Measurements from ENCODE around the gene RASGRP3. TPM values are rescaled to one million over a fixed set of nuclear protein-coding genes. Genes with fewer than 3 reads are reported as not detected.

The RASGRP3 gene
- total RNA-seq, 2 experiments from 2014 or later: 11.8 to 13.7 TPM

- Mint-ChIP-seq H3K4me3 (no peak overlapping the region), H3K27me3 (no peaks in the 10 kb centered on the region), H3K4me1 (peaks cover 12% of the 10 kb centered on the region), H3K27ac (peak overlapping the region; percentile 41), H3K36me3 (ENCODE audit: low read depth) (peaks cover 32% of the 10 kb centered on the region), H3K9me3 (no peaks in the 10 kb centered on the region)
- no peak for DNase-seq
- POLR2A ChIA-PET: no interaction called here
- CTCF ChIA-PET: interaction anchor here (0.9 kb wide), 1 partner anchor 50 kb away, joined by 3 read pairs; the partner anchor contains the start of gene RASGRP3
Observed at GRCh38 chr2:33526132-33526531, 49.7 kb downstream of the RASGRP3 start.

GRCh38 chr2:33526921-33527320 is 50.5 kb downstream of the RASGRP3 start:
- Mint-ChIP-seq H3K4me3 (no peak overlapping the region), H3K4me1 (peaks cover 12% of the 10 kb centered on the region), H3K9me3 (no peaks in the 10 kb centered on the region), H3K27ac (no peak overlapping the region), H3K36me3 (ENCODE audit: low read depth) (peaks cover 36% of the 10 kb centered on the region), H3K27me3 (no peaks in the 10 kb centered on the region)
- CTCF ChIA-PET: no interaction called here
- POLR2A ChIA-PET: no interaction called here
- no peak for DNase-seq

GRCh38 chr2:33528441-33528950 is 52.0 kb downstream of the RASGRP3 start:
- Mint-ChIP-seq H3K36me3 (ENCODE audit: low read depth) (peaks cover 35% of the 10 kb centered on the region), H3K9me3 (no peaks in the 10 kb centered on the region), H3K27me3 (no peaks in the 10 kb centered on the region), H3K4me3 (no peak overlapping the region), H3K27ac (no peak overlapping the region), H3K4me1 (peaks cover 12% of the 10 kb centered on the region)
- no peak for DNase-seq
- POLR2A ChIA-PET: no interaction called here
- CTCF ChIA-PET: no interaction called here

- ChIA-PET CTCF (interaction anchor here (0.8 to 1.3 kb wide), 2 partner anchors 9 to 20 kb away, joined by 3 to 4 read pairs; no protein-coding TSS in a partner anchor), POLR2A (no interaction called here)
- Mint-ChIP-seq H3K4me3 (no peak overlapping the region), H3K9me3 (no peaks in the 10 kb centered on the region), H3K27me3 (no peaks in the 10 kb centered on the region), H3K36me3 (ENCODE audit: low read depth) (peaks cover 30% of the 10 kb centered on the region), H3K4me1 (peaks cover 12% of the 10 kb centered on the region), H3K27ac (no peak overlapping the region)
- no peak for DNase-seq
Observed at GRCh38 chr2:33529771-33530481, 53.5 kb downstream of the RASGRP3 start.

GRCh38 chr2:33530690-33531548 is 54.5 kb downstream of the RASGRP3 start:
- Mint-ChIP-seq H3K4me1 (peaks cover 11% of the 10 kb centered on the region), H3K27me3 (no peaks in the 10 kb centered on the region), H3K36me3 (ENCODE audit: low read depth) (peaks cover 32% of the 10 kb centered on the region), H3K4me3 (no peak overlapping the region), H3K9me3 (no peaks in the 10 kb centered on the region), H3K27ac (no peak overlapping the region)
- ChIA-PET POLR2A (no interaction called here), CTCF (interaction anchor here (0.7 kb wide), 1 partner anchor 55 kb away, joined by 3 read pairs; no protein-coding TSS in a partner anchor)
- DNase-seq: no peak

- Mint-ChIP-seq H3K27ac (no peak overlapping the region), H3K4me1 (peaks cover 4% of the 10 kb centered on the region), H3K9me3 (no peaks in the 10 kb centered on the region), H3K36me3 (ENCODE audit: low read depth) (peaks cover 35% of the 10 kb centered on the region), H3K4me3 (no peak overlapping the region), H3K27me3 (no peaks in the 10 kb centered on the region)
- ChIA-PET POLR2A (no interaction called here), CTCF (interaction anchor here (0.7 kb wide), 1 partner anchor 56 kb away, joined by 3 read pairs; no protein-coding TSS in a partner anchor)
- no peak for DNase-seq
Observed at GRCh38 chr2:33531549-33532059, 55.2 kb downstream of the RASGRP3 start.

- H3K36me3 Mint-ChIP-seq (ENCODE audit: low read depth): peaks cover 37% of the 10 kb centered on the region
- H3K9me3 Mint-ChIP-seq: no peaks in the 10 kb centered on the region
- H3K27me3 Mint-ChIP-seq: no peaks in the 10 kb centered on the region
- peaks cover 2% of the 10 kb centered on the region for H3K4me1 Mint-ChIP-seq
- ChIA-PET POLR2A (no interaction called here), CTCF (no interaction called here)
- no peak for DNase-seq
- no peak overlapping the region for H3K27ac Mint-ChIP-seq
- H3K4me3 Mint-ChIP-seq: no peak overlapping the region
Observed at GRCh38 chr2:33532146-33532545, 55.7 kb downstream of the RASGRP3 start.

- H3K9me3 Mint-ChIP-seq: no peaks in the 10 kb centered on the region
Observed at GRCh38 chr2:33532966-33533365, 56.5 kb downstream of the RASGRP3 start.

GRCh38 chr2:33535421-33535820 is 59.0 kb downstream of the RASGRP3 start:
- Mint-ChIP-seq H3K9me3 (no peaks in the 10 kb centered on the region), H3K36me3 (ENCODE audit: low read depth) (peaks cover 21% of the 10 kb centered on the region), H3K27ac (no peak overlapping the region), H3K27me3 (no peaks in the 10 kb centered on the region), H3K4me3 (no peak overlapping the region), H3K4me1 (no peaks in the 10 kb centered on the region)
- no peak for DNase-seq
- CTCF ChIA-PET: interaction anchor here (0.9 kb wide), 1 partner anchor 67 kb away, joined by 4 read pairs; no protein-coding TSS in a partner anchor
- POLR2A ChIA-PET: no interaction called here

More at GRCh38 chr2:33532966-33533365, 56.5 kb downstream of the RASGRP3 start:
- no peak for DNase-seq
- Mint-ChIP-seq H3K4me3 (no peak overlapping the region), H3K36me3 (ENCODE audit: low read depth) (peaks cover 30% of the 10 kb centered on the region), H3K4me1 (no peaks in the 10 kb centered on the region), H3K27ac (no peak overlapping the region), H3K27me3 (no peaks in the 10 kb centered on the region)
- CTCF ChIA-PET: no interaction called here
- POLR2A ChIA-PET: no interaction called here

GRCh38 chr2:33541243-33541642 is 64.8 kb downstream of the RASGRP3 start:
- DNase-seq: no peak
- Mint-ChIP-seq H3K27ac (no peak overlapping the region), H3K9me3 (no peaks in the 10 kb centered on the region), H3K27me3 (no peaks in the 10 kb centered on the region), H3K4me1 (no peaks in the 10 kb centered on the region), H3K36me3 (ENCODE audit: low read depth) (peaks cover 20% of the 10 kb centered on the region), H3K4me3 (no peak overlapping the region)
- CTCF ChIA-PET: no interaction called here
- POLR2A ChIA-PET: no interaction called here

- CTCF ChIA-PET: interaction anchor here (1.5 kb wide), 1 partner anchor 20 kb away, joined by 3 read pairs; no protein-coding TSS in a partner anchor
Observed at GRCh38 chr2:33550206-33550605, 73.8 kb downstream of the RASGRP3 start.

GRCh38 chr2:33552758-33553461 is 76.5 kb downstream of the RASGRP3 start:
- peaks cover 14% of the 10 kb centered on the region for H3K36me3 Mint-ChIP-seq (ENCODE audit: low read depth)
- no peaks in the 10 kb centered on the region for H3K9me3 Mint-ChIP-seq
- H3K4me3 Mint-ChIP-seq: no peak overlapping the region
- no peaks in the 10 kb centered on the region for H3K27me3 Mint-ChIP-seq
- ChIA-PET POLR2A (no interaction called here), CTCF (interaction anchor here (0.6 kb wide), 1 partner anchor 1626 kb away, joined by 3 read pairs; no protein-coding TSS in a partner anchor)
- H3K27ac Mint-ChIP-seq: no peak overlapping the region
- DNase-seq: no peak
- H3K4me1 Mint-ChIP-seq: peaks cover 8% of the 10 kb centered on the region

More at GRCh38 chr2:33550206-33550605, 73.8 kb downstream of the RASGRP3 start:
- Mint-ChIP-seq H3K27ac (no peak overlapping the region), H3K4me1 (peaks cover 6% of the 10 kb centered on the region), H3K4me3 (no peak overlapping the region), H3K36me3 (ENCODE audit: low read depth) (peaks cover 20% of the 10 kb centered on the region), H3K9me3 (no peaks in the 10 kb centered on the region), H3K27me3 (no peaks in the 10 kb centered on the region)
- POLR2A ChIA-PET: no interaction called here
- no peak for DNase-seq

Measured in activated CD4-positive, alpha-beta T cell treated with anti-CD3 and anti-CD28 coated beads, Interleukin-2, amount 10 ng/mL, durations not matched to agents 7 days and 5 days (primary cell).